HepG2 (cell line): ENCODE measurements around the gene DHRS9.

Experiments used
- GABPA ChIP-seq, 2 experiments: IDR thresholded peaks; 2 replicates each; pipeline ENCODE4 v1.6.1; 2011 to 2016; ENCODE audit warnings: low read depth in 2 of 2, low read length in 1 of 2, missing biosample characterization in 1 of 2, missing genetic modification characterization in 1 of 2
- GATAD1 ChIP-seq: IDR thresholded peaks from 2 replicates; pipeline ENCODE4 v1.6.1; 2016; ENCODE audit warnings: missing genetic modification reagents, missing compliant biosample characterization
- KDM2A ChIP-seq: sonication (generic); formaldehyde crosslinking; IDR thresholded peaks from 2 replicates; pipeline ENCODE4 v1.4.0; 2020; ENCODE audit warnings: low read depth, missing genetic modification reagents, borderline replicate concordance
- TAF15 ChIP-seq: fragments of 200-400 bp; formaldehyde crosslinking; IDR thresholded peaks from one replicate; pipeline ENCODE4 v1.6.1; 2018; ENCODE audit warnings: mild to moderate bottlenecking, low read depth, low read length; ENCODE audit not compliant: poor library complexity, severe bottlenecking
- TOPORS ChIP-seq: sonication (generic); formaldehyde crosslinking; IDR thresholded peaks from 2 replicates; pipeline ENCODE4 v1.8.0; 2023; ENCODE audit warnings: mild to moderate bottlenecking, missing genetic modification reagents
- ZBTB42 ChIP-seq: sonication (generic); formaldehyde crosslinking; IDR thresholded peaks from 2 replicates; pipeline ENCODE4 v1.5.0; 2020; ENCODE audit warnings: mild to moderate bottlenecking, missing genetic modification reagents
- ZSCAN20 ChIP-seq: sonication (generic); formaldehyde crosslinking; IDR thresholded peaks from 2 replicates; pipeline ENCODE4 v1.4.0; 2020; ENCODE audit warnings: missing genetic modification reagents, mild to moderate bottlenecking, borderline replicate concordance
- TF ChIP-seq, protein P1 (sequence below): IDR thresholded peaks from 2 replicates; pipeline ENCODE4 v1.6.1; 2016; ENCODE audit warnings: low read depth, missing genetic modification reagents, missing compliant biosample characterization
- TF ChIP-seq, protein P2 (sequence below): sonication (generic); formaldehyde crosslinking; IDR thresholded peaks from 2 replicates; pipeline ENCODE4 v1.8.0; 2022; ENCODE audit warnings: mild to moderate bottlenecking, missing genetic modification reagents
- TF ChIP-seq, protein P3 (sequence below), 2 experiments: fragments of 450-650 bp in 1 of 2; sonication (generic) in 1 of 2; formaldehyde crosslinking; IDR thresholded peaks; 2 replicates each; pipeline versions ENCODE4 v1.5.0 to v1.8.0; 2020 to 2022; ENCODE audit warnings: mild to moderate bottlenecking in 1 of 2, missing genetic modification reagents in 1 of 2
- TF ChIP-seq, protein P4 (sequence below): sonication (generic); formaldehyde crosslinking; IDR thresholded peaks from 2 replicates; pipeline ENCODE4 v1.5.0; 2020; ENCODE audit warnings: mild to moderate bottlenecking, missing genetic modification reagents

DNA sequence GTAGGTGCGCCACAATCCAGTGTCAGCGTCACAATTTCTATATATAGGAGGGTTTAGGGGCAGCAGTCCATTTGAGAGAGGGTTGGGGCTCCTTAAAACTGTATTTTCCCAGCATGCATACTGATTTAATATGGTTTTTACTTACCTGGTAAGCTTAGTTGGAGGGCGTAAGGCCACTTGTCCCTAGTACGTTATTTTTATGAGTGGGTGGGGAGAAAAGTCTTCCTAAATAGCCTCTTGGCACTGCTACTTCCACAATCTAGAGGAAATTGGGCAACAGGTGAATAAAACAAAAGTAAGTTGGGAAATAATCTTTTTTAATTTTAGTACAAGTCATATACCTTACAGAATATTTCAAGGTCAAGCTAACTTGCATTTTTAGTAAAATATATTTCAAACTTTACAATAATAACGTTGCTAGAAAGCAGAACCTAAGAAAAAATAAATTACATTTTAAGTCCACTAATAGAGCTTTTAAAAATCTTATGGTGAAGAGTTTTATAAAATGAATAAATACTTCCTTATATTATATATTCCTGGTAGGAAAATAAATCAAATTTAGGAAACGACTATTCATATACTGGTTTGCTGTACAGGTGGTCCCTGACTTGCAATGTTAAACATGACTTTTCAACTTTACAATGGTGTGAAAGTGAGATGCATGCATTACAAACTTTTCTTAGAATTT lies 20.9 kb downstream of the DHRS9 start:
- TF ChIP-seq ZBTB42 (CRISPR knock-in tag) (no peak), KDM2A (no peak), TOPORS (CRISPR knock-in tag) (no peak), GATAD1 (CRISPR knock-in tag) (no peak), GABPA (IDR thresholded peaks at IDR 0.05; ENCODE audit: low read depth, low read length) (no peak), GABPA (CRISPR knock-in tag; IDR thresholded peaks at IDR 0.05; ENCODE audit: low read depth) (no peak), ZSCAN20 (no peak), TAF15 (no peak)
- TF ChIP-seq, protein P1, sequence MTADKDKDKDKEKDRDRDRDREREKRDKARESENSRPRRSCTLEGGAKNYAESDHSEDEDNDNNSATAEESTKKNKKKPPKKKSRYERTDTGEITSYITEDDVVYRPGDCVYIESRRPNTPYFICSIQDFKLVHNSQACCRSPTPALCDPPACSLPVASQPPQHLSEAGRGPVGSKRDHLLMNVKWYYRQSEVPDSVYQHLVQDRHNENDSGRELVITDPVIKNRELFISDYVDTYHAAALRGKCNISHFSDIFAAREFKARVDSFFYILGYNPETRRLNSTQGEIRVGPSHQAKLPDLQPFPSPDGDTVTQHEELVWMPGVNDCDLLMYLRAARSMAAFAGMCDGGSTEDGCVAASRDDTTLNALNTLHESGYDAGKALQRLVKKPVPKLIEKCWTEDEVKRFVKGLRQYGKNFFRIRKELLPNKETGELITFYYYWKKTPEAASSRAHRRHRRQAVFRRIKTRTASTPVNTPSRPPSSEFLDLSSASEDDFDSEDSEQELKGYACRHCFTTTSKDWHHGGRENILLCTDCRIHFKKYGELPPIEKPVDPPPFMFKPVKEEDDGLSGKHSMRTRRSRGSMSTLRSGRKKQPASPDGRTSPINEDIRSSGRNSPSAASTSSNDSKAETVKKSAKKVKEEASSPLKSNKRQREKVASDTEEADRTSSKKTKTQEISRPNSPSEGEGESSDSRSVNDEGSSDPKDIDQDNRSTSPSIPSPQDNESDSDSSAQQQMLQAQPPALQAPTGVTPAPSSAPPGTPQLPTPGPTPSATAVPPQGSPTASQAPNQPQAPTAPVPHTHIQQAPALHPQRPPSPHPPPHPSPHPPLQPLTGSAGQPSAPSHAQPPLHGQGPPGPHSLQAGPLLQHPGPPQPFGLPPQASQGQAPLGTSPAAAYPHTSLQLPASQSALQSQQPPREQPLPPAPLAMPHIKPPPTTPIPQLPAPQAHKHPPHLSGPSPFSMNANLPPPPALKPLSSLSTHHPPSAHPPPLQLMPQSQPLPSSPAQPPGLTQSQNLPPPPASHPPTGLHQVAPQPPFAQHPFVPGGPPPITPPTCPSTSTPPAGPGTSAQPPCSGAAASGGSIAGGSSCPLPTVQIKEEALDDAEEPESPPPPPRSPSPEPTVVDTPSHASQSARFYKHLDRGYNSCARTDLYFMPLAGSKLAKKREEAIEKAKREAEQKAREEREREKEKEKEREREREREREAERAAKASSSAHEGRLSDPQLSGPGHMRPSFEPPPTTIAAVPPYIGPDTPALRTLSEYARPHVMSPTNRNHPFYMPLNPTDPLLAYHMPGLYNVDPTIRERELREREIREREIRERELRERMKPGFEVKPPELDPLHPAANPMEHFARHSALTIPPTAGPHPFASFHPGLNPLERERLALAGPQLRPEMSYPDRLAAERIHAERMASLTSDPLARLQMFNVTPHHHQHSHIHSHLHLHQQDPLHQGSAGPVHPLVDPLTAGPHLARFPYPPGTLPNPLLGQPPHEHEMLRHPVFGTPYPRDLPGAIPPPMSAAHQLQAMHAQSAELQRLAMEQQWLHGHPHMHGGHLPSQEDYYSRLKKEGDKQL (CRISPR knock-in tag), result no peak
- TF ChIP-seq, protein P2, sequence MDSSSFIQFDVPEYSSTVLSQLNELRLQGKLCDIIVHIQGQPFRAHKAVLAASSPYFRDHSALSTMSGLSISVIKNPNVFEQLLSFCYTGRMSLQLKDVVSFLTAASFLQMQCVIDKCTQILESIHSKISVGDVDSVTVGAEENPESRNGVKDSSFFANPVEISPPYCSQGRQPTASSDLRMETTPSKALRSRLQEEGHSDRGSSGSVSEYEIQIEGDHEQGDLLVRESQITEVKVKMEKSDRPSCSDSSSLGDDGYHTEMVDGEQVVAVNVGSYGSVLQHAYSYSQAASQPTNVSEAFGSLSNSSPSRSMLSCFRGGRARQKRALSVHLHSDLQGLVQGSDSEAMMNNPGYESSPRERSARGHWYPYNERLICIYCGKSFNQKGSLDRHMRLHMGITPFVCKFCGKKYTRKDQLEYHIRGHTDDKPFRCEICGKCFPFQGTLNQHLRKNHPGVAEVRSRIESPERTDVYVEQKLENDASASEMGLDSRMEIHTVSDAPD (CRISPR knock-in tag), result no peak
- TF ChIP-seq, protein P3, sequence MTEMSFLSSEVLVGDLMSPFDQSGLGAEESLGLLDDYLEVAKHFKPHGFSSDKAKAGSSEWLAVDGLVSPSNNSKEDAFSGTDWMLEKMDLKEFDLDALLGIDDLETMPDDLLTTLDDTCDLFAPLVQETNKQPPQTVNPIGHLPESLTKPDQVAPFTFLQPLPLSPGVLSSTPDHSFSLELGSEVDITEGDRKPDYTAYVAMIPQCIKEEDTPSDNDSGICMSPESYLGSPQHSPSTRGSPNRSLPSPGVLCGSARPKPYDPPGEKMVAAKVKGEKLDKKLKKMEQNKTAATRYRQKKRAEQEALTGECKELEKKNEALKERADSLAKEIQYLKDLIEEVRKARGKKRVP (CRISPR knock-in tag; IDR thresholded peaks at IDR 0.05), result no peak
- TF ChIP-seq, protein P4, sequence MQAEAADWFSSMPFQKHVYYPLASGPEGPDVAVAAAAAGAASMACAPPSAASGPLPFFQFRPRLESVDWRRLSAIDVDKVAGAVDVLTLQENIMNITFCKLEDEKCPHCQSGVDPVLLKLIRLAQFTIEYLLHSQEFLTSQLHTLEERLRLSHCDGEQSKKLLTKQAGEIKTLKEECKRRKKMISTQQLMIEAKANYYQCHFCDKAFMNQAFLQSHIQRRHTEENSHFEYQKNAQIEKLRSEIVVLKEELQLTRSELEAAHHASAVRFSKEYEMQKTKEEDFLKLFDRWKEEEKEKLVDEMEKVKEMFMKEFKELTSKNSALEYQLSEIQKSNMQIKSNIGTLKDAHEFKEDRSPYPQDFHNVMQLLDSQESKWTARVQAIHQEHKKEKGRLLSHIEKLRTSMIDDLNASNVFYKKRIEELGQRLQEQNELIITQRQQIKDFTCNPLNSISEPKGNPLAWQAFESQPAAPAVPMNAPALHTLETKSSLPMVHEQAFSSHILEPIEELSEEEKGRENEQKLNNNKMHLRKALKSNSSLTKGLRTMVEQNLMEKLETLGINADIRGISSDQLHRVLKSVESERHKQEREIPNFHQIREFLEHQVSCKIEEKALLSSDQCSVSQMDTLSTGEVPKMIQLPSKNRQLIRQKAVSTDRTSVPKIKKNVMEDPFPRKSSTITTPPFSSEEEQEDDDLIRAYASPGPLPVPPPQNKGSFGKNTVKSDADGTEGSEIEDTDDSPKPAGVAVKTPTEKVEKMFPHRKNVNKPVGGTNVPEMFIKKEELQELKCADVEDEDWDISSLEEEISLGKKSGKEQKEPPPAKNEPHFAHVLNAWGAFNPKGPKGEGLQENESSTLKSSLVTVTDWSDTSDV (CRISPR knock-in tag), result no peak
